MM.1S (cell line): ENCODE measurements around the gene RFK.

Experiments
- DNase-seq: peaks from one replicate; pipeline ENCODE4 v3.0.0-alpha.2; 2015
- H2AFZ ChIP-seq: fragments of 300-600 bp; sonication (generic); 2 replicates; pipeline ENCODE4 v1.6.0; 2016; ENCODE audit warnings: antibody characterized with exemption, low read length
- H3F3A ChIP-seq: fragments of 300-600 bp; sonication (generic); 2 replicates; pipeline ENCODE4 v1.6.1; 2016; ENCODE audit warnings: mild to moderate bottlenecking, antibody characterized with exemption, low read length, moderate library complexity, mixed read lengths; ENCODE audit not compliant: insufficient read depth
- H3K27ac ChIP-seq: fragments of 300-600 bp; sonication (generic); 2 replicates; pipeline ENCODE4 v1.5.1; 2016; ENCODE audit warnings: mild to moderate bottlenecking, low read length
- H3K27me3 ChIP-seq: fragments of 300-600 bp; sonication (generic); replicated peaks from 2 replicates; pipeline ENCODE4 v1.6.0; 2016; ENCODE audit warnings: low read length; ENCODE audit not compliant: insufficient read depth
- H3K36me3 ChIP-seq: fragments of 300-600 bp; sonication (generic); replicated peaks from 2 replicates; pipeline ENCODE4 v1.6.1; 2016; ENCODE audit warnings: mild to moderate bottlenecking, low read length, mixed read lengths; ENCODE audit not compliant: insufficient read depth
- H3K4me1 ChIP-seq: fragments of 300-600 bp; sonication (generic); 2 replicates; pipeline ENCODE4 v1.6.1; 2016; ENCODE audit warnings: low read length, mixed read lengths
- H3K4me2 ChIP-seq: fragments of 300-600 bp; sonication (generic); 2 replicates; pipeline ENCODE4 v1.6.0; 2016; ENCODE audit warnings: low read depth, low read length
- H3K4me3 ChIP-seq: fragments of 300-600 bp; sonication (generic); 2 replicates; pipeline ENCODE4 v1.5.1; 2016; ENCODE audit warnings: low read length, mixed read lengths
- H3K79me2 ChIP-seq: fragments of 300-600 bp; sonication (generic); 2 replicates; pipeline ENCODE4 v1.6.1; 2016; ENCODE audit warnings: mixed run types, low read length, mixed read lengths
- H3K9ac ChIP-seq: fragments of 300-600 bp; sonication (generic); 2 replicates; pipeline ENCODE4 v1.6.1; 2016; ENCODE audit warnings: low read length, mixed read lengths
- H3K9me2 ChIP-seq: fragments of 300-600 bp; sonication (generic); replicated peaks from 2 replicates; pipeline ENCODE4 v1.6.1; 2016; ENCODE audit warnings: mild to moderate bottlenecking, low read length, mixed read lengths; ENCODE audit not compliant: insufficient read depth
- H3K9me3 ChIP-seq: fragments of 300-600 bp; sonication (generic); replicated peaks from 2 replicates; pipeline ENCODE4 v1.6.1; 2016; ENCODE audit warnings: mild to moderate bottlenecking, low read length, mixed read lengths; ENCODE audit not compliant: insufficient read depth
- H4K20me1 ChIP-seq: fragments of 300-600 bp; sonication (generic); 2 replicates; pipeline ENCODE4 v1.6.1; 2016; ENCODE audit warnings: mild to moderate bottlenecking, low read length, moderate library complexity, mixed read lengths; ENCODE audit not compliant: insufficient read depth
- EZH2 ChIP-seq: fragments of 300-600 bp; sonication (generic); optimal IDR thresholded peaks from 2 replicates; pipeline ENCODE3; 2017; ENCODE audit warnings: low read depth, mild to moderate bottlenecking, antibody characterized with exemption, low read length, mixed read lengths
- EZH2phosphoT487 ChIP-seq: fragments of 300-600 bp; sonication (generic); IDR thresholded peaks from 2 replicates; pipeline ENCODE4 v1.6.1; 2018; ENCODE audit warnings: antibody characterized with exemption, low read length
- TF ChIP-seq, protein P1 (sequence below): fragments of 300-600 bp; sonication (generic); IDR thresholded peaks from 2 replicates; pipeline ENCODE4 v1.5.1; 2016; ENCODE audit warnings: antibody characterized with exemption, low read length, mixed read lengths

The RFK gene

DNA sequence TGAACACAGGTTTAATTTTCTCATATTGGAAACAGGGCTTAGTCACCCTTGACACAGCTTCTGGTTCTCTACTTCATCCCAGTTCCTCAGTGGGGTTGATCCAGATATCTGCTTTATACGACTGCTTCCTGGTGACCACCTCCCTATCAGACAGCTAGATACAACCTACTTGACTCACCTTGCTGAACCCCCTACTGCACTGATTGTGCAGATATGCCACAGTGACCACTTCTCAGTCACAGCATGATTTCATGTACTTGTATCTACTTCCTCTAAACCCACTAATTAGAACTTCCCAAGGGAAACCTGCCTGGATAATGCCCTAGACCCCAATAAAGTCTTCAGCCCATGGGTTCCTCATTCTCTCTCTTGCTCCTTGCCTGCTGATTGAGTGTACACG, 18.4 kb upstream of the RFK start:
- no peak overlapping the region for H3K27ac ChIP-seq
- no peak for DNase-seq
- H3F3A ChIP-seq = no peaks in the 10 kb centered on the region
- no peaks in the 10 kb centered on the region for H3K27me3 ChIP-seq
- no peak overlapping the region for H3K4me3 ChIP-seq
- no peaks in the 10 kb centered on the region for H3K36me3 ChIP-seq
- H3K4me2 ChIP-seq = no peak overlapping the region
- no peaks in the 10 kb centered on the region for H3K9me3 ChIP-seq
- H3K9ac ChIP-seq = no peak overlapping the region
- TF ChIP-seq EZH2phosphoT487 = no peak
- TF ChIP-seq, protein P1, sequence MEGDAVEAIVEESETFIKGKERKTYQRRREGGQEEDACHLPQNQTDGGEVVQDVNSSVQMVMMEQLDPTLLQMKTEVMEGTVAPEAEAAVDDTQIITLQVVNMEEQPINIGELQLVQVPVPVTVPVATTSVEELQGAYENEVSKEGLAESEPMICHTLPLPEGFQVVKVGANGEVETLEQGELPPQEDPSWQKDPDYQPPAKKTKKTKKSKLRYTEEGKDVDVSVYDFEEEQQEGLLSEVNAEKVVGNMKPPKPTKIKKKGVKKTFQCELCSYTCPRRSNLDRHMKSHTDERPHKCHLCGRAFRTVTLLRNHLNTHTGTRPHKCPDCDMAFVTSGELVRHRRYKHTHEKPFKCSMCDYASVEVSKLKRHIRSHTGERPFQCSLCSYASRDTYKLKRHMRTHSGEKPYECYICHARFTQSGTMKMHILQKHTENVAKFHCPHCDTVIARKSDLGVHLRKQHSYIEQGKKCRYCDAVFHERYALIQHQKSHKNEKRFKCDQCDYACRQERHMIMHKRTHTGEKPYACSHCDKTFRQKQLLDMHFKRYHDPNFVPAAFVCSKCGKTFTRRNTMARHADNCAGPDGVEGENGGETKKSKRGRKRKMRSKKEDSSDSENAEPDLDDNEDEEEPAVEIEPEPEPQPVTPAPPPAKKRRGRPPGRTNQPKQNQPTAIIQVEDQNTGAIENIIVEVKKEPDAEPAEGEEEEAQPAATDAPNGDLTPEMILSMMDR = no peak
- no peak for TF ChIP-seq EZH2
- H3K79me2 ChIP-seq = no peaks in the 10 kb centered on the region
- no peaks in the 10 kb centered on the region for H4K20me1 ChIP-seq
- no peaks in the 10 kb centered on the region for H3K9me2 ChIP-seq
- no peak overlapping the region for H2AFZ ChIP-seq
- no peaks in the 10 kb centered on the region for H3K4me1 ChIP-seq

DNA sequence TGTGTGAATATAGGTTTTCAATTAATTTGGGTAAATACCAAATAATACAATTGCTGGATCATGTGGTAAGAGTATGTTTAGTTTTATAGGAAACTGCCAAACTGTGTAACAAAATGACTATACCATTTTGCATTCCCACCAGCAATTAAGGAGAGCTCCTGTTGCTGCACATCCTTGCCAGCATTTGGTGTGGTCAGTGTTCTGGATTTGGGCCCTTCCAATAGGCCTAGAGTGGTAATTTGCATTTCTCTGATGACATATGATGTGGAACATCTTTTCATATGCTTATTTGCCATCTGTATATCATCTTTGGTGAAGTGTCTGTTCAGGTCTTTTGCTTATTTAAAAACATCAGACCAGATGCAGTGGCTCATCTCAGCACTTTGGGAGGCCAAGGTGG, 11.6 kb upstream of the RFK start:
- no peak for DNase-seq
- Histone ChIP-seq H3K4me2 (no peak overlapping the region), H3K27ac (no peak overlapping the region), H3K36me3 (no peaks in the 10 kb centered on the region), H3K4me3 (no peak overlapping the region), H3K9me2 (no peaks in the 10 kb centered on the region), H3K9ac (no peak overlapping the region), H2AFZ (no peak overlapping the region), H3K4me1 (peaks cover 4% of the 10 kb centered on the region; the same call in 1 of the 2 replicates), H3K9me3 (no peaks in the 10 kb centered on the region), H4K20me1 (no peaks in the 10 kb centered on the region), H3K79me2 (no peaks in the 10 kb centered on the region), H3F3A (no peaks in the 10 kb centered on the region), H3K27me3 (no peaks in the 10 kb centered on the region)
- TF ChIP-seq, protein P1 = no peak
- no peak for TF ChIP-seq EZH2
- no peak for TF ChIP-seq EZH2phosphoT487

DNA sequence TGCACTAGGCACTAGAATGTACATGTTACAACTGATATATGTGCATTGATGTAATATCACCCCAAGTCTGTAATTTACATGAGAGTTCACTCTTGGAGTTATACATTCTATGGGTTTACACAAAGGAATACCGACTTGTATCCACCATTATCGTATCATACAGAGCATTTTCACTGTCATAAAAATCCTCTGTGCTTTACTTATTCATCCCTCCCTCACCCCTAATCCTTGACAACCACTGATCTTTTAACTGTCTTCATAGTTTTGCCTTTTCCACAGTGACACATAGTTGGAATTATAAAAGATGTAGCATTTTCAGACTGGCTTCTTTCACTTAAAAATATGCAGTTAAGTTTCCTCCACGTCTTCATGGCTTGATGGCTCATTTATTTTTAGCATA, 11.1 kb upstream of the RFK start:
- no peaks in the 10 kb centered on the region for H3K9me2 ChIP-seq
- H3F3A ChIP-seq = no peaks in the 10 kb centered on the region
- DNase-seq = no peak
- H3K4me1 ChIP-seq = peaks cover 4% of the 10 kb centered on the region; the same call in 1 of the 2 replicates
- H3K79me2 ChIP-seq = no peaks in the 10 kb centered on the region
- H3K9ac ChIP-seq = no peak overlapping the region
- TF ChIP-seq, protein P1 = no peak
- TF ChIP-seq EZH2phosphoT487 = no peak
- no peak for TF ChIP-seq EZH2
- no peak overlapping the region for H3K4me2 ChIP-seq
- no peak overlapping the region for H3K4me3 ChIP-seq
- no peaks in the 10 kb centered on the region for H4K20me1 ChIP-seq
- no peaks in the 10 kb centered on the region for H3K36me3 ChIP-seq
- no peaks in the 10 kb centered on the region for H3K9me3 ChIP-seq
- no peak overlapping the region for H3K27ac ChIP-seq
- H3K27me3 ChIP-seq = no peaks in the 10 kb centered on the region
- H2AFZ ChIP-seq = no peak overlapping the region
